Measurements from ENCODE around the gene HOXA3. TPM values are rescaled to one million over a fixed set of nuclear protein-coding genes. Genes with fewer than 3 reads are reported as not detected.
A peak's percentile ranks its signal among the peaks of the same experiment; 100 is the strongest.

The HOXA3 gene
- total and polyA plus RNA-seq, 4 donors: 1.9 to 10.7 (median 6.3) TPM

DNA sequence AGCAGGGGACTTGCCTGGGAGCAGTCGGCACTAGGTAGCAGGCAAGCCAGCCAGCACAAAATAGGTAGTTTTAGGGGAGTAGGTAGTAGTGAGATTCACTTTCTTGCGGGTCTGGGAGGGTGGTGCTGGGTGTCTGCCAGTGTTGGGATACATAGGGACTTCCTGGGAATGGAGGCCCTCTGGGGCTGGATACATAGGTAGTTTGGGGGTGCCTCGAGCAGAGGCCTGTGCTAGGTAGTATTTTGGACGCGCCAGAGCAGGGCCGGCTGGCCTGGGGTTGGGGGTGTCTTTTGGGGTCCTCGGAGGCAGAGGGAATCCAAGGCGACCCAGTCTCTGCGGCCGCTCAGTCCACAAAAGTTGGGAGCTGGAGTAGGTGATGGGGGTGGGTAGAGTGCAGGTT is 2.0 kb upstream of the HOXA3 start:
- H3K4me3 ChIP-seq: no peak overlapping the region
- no peak for ATAC-seq (ENCODE audit: insufficient read depth, low FRiP score)
- H3K36me3 ChIP-seq (ENCODE audit: control insufficient read depth in 4 of 4, insufficient read depth in 4 of 4, low read length in 4 of 4): no peaks in the 10 kb centered on the region
- no peaks in the 10 kb centered on the region for H3K9me3 ChIP-seq (ENCODE audit: control insufficient read depth in 4 of 4, insufficient read depth in 3 of 4, low read length in 3 of 4)
- H3K4me1 ChIP-seq (ENCODE audit: control insufficient read depth in 5 of 5, insufficient read depth in 5 of 5, low read length in 5 of 5): peaks cover 0 to 43% (median 4%) of the 10 kb centered on the region in 5 donors
- no peak overlapping the region for H3K9ac ChIP-seq (ENCODE audit: insufficient read depth in 1 of 2, low read length in 2 of 2)
- TF ChIP-seq, protein P1, sequence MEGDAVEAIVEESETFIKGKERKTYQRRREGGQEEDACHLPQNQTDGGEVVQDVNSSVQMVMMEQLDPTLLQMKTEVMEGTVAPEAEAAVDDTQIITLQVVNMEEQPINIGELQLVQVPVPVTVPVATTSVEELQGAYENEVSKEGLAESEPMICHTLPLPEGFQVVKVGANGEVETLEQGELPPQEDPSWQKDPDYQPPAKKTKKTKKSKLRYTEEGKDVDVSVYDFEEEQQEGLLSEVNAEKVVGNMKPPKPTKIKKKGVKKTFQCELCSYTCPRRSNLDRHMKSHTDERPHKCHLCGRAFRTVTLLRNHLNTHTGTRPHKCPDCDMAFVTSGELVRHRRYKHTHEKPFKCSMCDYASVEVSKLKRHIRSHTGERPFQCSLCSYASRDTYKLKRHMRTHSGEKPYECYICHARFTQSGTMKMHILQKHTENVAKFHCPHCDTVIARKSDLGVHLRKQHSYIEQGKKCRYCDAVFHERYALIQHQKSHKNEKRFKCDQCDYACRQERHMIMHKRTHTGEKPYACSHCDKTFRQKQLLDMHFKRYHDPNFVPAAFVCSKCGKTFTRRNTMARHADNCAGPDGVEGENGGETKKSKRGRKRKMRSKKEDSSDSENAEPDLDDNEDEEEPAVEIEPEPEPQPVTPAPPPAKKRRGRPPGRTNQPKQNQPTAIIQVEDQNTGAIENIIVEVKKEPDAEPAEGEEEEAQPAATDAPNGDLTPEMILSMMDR (IDR thresholded peaks at IDR 0.05; ENCODE audit: control extremely low read depth, extremely low read depth): no peak
- no peak for DNase-seq
- H3K27me3 ChIP-seq (ENCODE audit: control insufficient read depth in 3 of 3, insufficient read depth in 3 of 3, low read length in 2 of 3): peaks cover 0 to 82% (median 51%) of the 10 kb centered on the region in 3 donors
- H3K27ac ChIP-seq (ENCODE audit: low read depth in 1 of 2, low read length in 1 of 2): no peak overlapping the region
- 64 to 65% methylated on average over 10 of the region's 10 CpGs for WGBS, 2 donors

DNA sequence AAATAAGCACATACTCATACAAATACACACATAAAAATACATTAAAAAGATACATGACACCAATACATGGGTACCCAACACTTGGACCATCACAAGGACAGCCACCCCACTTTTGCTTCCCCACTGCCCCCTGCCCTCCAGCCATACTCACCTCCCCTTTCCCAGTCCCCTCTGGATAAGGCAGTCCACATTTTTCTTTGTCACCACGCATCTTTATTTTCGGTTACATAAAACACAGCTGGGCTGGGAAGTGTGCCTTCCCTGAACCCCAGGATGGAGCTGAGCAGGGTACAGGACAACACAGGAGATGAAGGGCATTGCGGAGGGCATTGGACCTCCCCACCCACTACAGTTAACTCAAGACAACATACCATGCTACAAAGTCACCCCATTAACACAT is 1.1 kb upstream of the HOXA3 start:
- ATAC-seq (ENCODE audit: insufficient read depth, low FRiP score): no peak
- no peak overlapping the region for H3K4me3 ChIP-seq
- H3K9ac ChIP-seq (ENCODE audit: insufficient read depth in 1 of 2, low read length in 2 of 2): no peak overlapping the region
- DNase-seq: no peak
- TF ChIP-seq, protein P1 (IDR thresholded peaks at IDR 0.05; ENCODE audit: control extremely low read depth, extremely low read depth): no peak
- no peaks in the 10 kb centered on the region for H3K36me3 ChIP-seq (ENCODE audit: control insufficient read depth in 4 of 4, insufficient read depth in 4 of 4, low read length in 4 of 4)
- H3K27me3 ChIP-seq (ENCODE audit: control insufficient read depth in 3 of 3, insufficient read depth in 3 of 3, low read length in 2 of 3): peaks cover 0 to 82% (median 48%) of the 10 kb centered on the region in 3 donors
- peaks cover 0 to 50% (median 4%) of the 10 kb centered on the region in 5 donors for H3K4me1 ChIP-seq (ENCODE audit: control insufficient read depth in 5 of 5, insufficient read depth in 5 of 5, low read length in 5 of 5)
- no peak overlapping the region for H3K27ac ChIP-seq (ENCODE audit: low read depth in 1 of 2, low read length in 1 of 2)
- H3K9me3 ChIP-seq (ENCODE audit: control insufficient read depth in 4 of 4, insufficient read depth in 3 of 4, low read length in 3 of 4): peaks cover 0 to under 1% (median 0%) of the 10 kb centered on the region in 4 donors
- WGBS, 2 donors: 70 to 80% methylated on average over 3 of the region's 3 CpGs

DNA sequence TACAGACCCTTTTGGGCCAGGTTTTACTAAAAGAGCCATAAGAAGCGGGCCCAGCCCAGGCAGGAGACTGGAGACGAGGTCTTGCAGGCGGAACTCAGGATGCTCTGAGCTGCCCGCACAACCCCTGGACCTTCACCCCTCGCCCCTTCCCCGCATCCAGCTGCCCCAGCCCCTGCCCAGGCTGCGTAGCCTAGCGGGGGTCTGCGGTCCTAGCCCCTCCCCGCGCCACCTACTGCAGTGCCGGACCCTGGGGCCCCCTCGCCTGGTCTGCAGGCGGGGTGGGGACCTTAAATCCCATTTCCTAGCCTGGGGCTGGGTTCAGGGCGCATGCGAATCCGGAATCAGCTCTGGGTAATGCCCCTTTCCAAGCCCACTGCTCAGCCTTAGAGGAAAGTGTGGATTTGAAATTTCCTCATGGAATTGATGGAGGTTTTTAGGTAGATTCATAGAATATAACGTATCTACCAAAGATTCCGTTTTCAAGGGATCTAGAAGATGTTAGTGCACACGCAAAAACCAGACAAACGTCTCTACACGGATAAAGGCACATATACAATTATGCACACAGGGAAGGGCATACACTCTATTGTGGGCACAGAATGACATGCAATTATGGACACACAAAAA is 546 bp upstream of the HOXA3 start:
- H3K27ac ChIP-seq (ENCODE audit: low read depth in 1 of 2, low read length in 1 of 2): peak overlapping the region in 1 of 2 donors; percentile 62
- no peak overlapping the region for H3K4me3 ChIP-seq
- 16 to 41% methylated on average over 22 of the region's 22 CpGs for WGBS, 2 donors
- H3K4me1 ChIP-seq (ENCODE audit: control insufficient read depth in 5 of 5, insufficient read depth in 5 of 5, low read length in 5 of 5): peaks cover 0 to 56% (median 8%) of the 10 kb centered on the region in 5 donors
- ATAC-seq (ENCODE audit: insufficient read depth, low FRiP score) (no peak), DNase-seq (no peak)
- H3K36me3 ChIP-seq (ENCODE audit: control insufficient read depth in 4 of 4, insufficient read depth in 4 of 4, low read length in 4 of 4): no peaks in the 10 kb centered on the region
- TF ChIP-seq, protein P1 (IDR thresholded peaks at IDR 0.05; ENCODE audit: control extremely low read depth, extremely low read depth): no peak
- H3K27me3 ChIP-seq (ENCODE audit: control insufficient read depth in 3 of 3, insufficient read depth in 3 of 3, low read length in 2 of 3): peaks cover 0 to 80% (median 42%) of the 10 kb centered on the region in 3 donors
- H3K9ac ChIP-seq (ENCODE audit: insufficient read depth in 1 of 2, low read length in 2 of 2): peak overlapping the region; percentile 37 to 91
- peaks cover 0 to 2% (median 0%) of the 10 kb centered on the region in 4 donors for H3K9me3 ChIP-seq (ENCODE audit: control insufficient read depth in 4 of 4, insufficient read depth in 3 of 4, low read length in 3 of 4)

All from lung (tissue), 12 donors.